Erythroblast (primary cell): Measurements from ENCODE around the gene RIT2.

Experiments
- DNase-seq, 2 experiments: peaks; one replicate each; lab custom pipeline; 2025; lab: John Stamatoyannopoulos, UW
- GATA1 ChIP-seq: IDR thresholded peaks from 2 replicates; pipeline ENCODE4 v1.6.1; 2011; ENCODE audit warnings: low read depth, mild to moderate bottlenecking, control low read depth, low read length, moderate library complexity
- POLR2A ChIP-seq: IDR thresholded peaks from 2 replicates; pipeline ENCODE4 v1.6.1; 2011; ENCODE audit warnings: mild to moderate bottlenecking, low read length

The RIT2 gene

DNA sequence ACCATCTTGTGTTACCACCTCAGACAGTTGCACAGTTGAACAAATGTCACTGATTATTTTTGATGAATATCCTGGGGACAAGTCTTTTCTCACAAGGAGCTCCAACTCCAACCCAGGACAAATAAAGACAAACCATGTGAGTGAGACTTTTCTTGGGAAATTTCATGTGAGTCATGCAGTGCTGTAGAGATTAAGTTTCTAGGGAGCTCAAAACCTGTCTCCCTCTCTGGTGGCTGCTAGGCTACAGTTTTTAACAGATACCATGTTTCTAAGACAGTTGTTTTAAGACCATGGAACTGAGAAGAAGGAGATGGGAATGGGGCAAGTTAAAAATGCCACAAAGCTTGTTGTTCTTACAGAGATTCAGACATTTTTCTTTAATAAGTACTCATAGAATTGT, 255.5 kb downstream of the RIT2 start:
- DNase-seq = no peak
- no peak for TF ChIP-seq GATA1
- TF ChIP-seq POLR2A = no peak

DNA sequence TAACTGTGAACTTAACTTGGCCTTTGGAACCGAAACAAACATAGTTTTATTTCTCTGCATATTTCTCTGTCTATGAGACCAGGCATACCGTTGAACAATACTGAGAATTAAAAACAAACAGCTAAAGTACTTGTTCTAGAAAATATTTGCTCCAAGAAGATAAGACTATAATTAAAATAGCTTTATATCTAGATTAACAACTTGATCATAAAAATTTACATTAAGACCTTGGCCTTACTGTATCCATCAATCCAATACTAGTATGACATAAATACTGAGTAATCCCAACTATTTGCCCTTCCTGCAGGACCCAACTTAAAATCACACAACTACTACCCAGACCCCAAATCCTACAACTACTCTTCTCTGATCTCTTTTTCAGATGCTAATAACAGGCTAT, 260.9 kb downstream of the RIT2 start:
- no peak for DNase-seq

DNA sequence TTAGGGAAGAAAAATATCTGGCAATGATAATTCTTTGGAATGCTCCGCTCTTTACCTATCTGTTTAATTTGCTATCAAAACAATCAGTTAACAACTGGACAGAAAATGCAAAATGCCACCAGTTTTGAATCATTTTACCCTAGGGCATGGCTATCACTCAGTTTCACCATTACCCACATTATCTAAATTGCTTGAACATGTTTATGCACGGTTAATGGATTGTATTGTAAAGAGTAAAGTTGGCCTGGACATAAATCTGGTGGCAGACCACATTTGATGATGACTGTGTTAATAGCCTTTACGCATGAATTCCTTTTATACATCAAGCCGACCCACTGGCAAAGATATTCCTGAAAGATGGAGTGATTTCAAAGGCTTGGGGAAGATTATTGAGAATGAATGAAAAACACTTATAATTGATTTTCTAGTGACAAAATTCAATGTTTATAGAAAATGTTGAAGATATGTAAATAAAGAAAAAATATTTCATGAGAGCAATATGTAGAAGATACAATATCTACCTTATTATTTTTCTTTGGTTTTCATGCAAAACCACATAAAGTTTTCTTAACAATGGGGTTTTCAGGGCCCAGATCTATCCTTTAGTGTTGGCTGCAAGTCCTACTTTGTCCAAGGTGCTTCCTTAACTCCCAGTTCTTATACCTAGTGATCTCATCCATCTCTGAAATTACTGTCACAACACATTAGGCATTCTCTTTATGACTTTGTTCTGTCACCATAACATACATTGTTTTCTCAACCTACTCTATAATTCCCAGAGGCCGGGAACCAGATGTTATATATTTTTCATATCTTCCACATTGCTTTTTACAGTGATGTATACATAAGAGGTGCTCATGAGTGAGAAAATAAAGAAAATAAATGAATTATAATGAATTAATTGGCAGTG, 265.1 kb downstream of the RIT2 start:
- no peak for DNase-seq
- TF ChIP-seq POLR2A (no peak), GATA1 (no peak)

More for the DNA sequence above, 260.9 kb downstream of the RIT2 start:
- no peak for TF ChIP-seq GATA1
- TF ChIP-seq POLR2A = no peak

DNA sequence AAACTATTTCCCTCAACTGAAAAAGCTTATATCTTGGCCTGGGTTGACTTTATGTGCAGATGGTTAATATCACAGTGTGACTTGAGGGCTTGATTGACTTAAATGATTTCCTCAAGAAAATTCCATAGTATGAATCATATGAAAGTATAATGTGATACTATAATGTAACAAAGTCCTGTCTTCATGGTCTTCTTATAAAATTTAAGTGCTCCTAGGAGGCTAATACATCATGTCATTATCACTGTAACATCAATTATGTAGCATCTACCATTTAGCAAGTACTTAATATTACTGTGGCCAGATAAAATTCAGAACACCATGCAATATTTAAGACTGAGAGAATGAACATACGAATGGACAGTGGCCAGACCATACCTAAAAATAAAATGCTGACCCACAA, 276.1 kb downstream of the RIT2 start:
- TF ChIP-seq GATA1 (no peak), POLR2A (no peak)
- DNase-seq = no peak

DNA sequence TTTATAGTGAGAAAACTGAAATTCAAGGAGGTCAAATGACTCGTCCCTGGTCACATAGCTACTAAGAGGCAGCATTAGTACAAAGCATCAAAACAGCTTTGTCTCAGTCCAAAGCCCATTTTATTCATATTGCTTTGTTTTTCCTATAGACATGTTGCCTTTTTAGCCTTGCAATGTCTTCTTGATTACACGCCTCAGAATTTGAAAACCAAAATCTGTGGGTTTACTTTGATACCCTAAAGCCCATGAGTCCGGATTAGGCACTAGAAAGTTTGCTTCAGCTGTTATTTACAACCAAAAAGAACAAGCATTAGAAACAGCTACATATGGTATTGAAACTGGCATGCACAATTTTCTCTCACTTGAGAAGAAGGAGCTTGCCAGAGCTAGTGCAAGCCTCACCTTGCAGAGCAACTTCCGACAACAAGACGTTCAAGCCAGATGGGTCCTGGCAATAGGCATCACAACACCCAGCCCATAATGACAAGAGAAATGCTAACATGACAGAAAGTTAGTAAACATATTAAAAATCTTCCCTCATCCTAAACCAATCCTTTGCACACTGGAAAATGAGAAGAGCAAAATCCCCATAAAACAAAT, 276.8 kb downstream of the RIT2 start:
- no peak for DNase-seq

DNA sequence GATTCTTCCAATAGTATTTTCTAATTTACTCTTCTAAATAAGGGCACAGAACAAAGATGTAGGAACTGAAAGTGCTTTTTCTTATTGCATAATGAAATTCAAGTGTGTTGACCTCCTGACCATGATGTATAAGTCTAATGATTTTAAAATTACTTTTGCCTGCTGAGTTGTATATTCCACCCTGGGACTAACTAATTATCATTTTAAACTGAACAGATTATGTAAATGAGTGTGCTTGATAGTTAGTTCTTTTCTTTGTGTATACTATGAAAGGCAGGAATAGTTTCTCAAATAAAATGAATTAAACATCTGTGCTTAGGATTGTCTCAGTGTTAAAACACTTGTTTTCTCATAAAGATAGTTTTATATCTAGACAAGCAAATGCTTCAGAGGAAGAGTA, 284.5 kb downstream of the RIT2 start:
- no peak for TF ChIP-seq GATA1
- DNase-seq = no peak

More for the DNA sequence above, 276.8 kb downstream of the RIT2 start:
- TF ChIP-seq POLR2A = no peak
- TF ChIP-seq GATA1 = no peak

DNA sequence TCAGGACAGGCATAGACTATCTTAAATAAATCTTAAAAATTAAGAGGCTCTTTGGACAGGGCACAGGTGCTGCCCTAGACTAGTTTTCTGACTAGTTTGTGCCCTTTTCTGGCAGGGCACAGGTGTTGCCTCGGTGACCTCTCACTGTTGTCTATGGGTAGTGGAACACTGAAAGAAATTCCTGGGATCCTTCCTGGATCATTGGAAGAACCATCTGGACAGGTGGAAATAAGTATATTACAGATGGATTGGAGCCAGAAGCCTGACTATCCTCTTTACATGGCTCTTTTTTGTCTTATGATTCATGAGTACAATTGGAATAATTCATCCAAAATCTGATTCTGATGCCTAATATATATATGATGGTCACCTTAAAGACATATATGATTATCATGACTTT, 286.6 kb downstream of the RIT2 start:
- no peak for DNase-seq
- TF ChIP-seq POLR2A (no peak), GATA1 (no peak)

DNA sequence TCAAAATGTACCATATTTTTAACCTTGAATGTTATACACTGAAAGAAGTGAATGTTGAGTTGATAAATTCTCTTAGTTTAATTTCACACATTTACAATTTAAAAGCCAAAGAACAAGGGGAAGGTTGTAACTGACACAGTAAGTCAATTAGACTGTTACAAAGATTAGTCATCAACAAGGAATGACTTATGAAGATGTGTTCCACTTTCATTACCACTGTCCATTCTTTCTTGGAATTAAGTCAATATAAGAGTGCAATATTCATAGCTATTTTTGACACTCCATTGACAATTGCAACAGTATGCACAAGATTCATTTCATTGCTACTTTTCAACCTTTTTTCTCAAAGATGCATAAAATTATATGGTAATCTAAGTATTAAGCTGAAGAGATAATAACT, 291.3 kb downstream of the RIT2 start:
- no peak for TF ChIP-seq POLR2A
- no peak for TF ChIP-seq GATA1
- no peak for DNase-seq

DNA sequence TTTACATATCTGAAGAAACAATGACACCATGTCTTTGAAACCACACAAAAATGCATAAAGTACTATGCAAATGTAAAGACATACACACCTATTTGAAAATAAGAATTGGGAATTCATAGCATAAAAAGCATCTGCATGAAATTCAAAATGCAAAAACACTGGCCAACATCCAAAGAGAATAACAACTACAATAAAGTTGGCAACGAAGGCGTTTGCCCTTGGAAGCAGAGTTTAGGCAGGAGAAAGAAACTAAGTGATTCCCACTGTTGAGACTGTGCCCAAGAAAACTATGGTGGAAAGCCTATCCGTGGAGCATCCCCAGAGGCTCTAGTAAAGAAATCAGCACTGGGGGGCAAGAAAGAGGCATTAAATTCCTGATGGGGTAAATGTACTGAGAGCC, 292.8 kb downstream of the RIT2 start:
- DNase-seq = no peak
- no peak for TF ChIP-seq POLR2A
- TF ChIP-seq GATA1 = no peak

DNA sequence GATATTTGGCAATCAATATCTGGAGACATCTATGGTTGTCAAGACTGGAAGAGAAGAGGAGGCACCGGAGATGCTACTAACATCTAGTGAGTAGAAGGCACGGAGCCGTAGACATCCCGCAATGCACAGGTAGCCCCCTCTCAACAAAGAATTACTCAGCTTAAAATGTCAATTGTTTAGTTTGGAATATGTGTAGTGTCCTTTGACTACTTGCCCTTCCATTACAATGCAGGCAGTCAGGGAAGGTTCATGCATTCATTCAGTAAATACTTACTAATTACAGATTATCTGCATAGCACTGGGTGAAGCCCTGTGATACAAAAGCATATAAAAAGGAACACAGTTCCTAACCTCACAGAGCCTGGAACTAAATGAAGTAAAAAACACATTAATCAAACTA, 294.0 kb downstream of the RIT2 start:
- TF ChIP-seq POLR2A = no peak
- no peak for TF ChIP-seq GATA1
- DNase-seq = no peak

DNA sequence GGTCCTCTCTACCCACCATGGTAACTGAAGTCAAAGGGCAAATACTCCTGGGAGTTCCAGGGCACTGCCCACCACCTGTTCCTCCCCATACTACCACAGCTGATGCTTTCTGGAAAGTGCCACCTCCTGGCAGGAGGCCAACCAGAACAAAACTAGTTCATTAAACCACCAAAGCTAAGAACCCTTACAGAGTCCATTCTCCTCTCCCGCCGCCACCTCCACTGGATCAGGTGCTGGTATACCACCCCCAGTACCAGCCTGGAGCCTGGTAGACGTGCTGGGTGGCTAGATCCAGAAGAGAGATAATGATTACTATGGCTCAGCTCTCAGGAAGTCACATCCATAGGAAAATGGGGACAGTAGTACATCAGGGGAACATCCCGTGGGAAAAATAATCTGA, 300.9 kb downstream of the RIT2 start:
- no peak for DNase-seq
- TF ChIP-seq GATA1 (no peak), POLR2A (no peak)

DNA sequence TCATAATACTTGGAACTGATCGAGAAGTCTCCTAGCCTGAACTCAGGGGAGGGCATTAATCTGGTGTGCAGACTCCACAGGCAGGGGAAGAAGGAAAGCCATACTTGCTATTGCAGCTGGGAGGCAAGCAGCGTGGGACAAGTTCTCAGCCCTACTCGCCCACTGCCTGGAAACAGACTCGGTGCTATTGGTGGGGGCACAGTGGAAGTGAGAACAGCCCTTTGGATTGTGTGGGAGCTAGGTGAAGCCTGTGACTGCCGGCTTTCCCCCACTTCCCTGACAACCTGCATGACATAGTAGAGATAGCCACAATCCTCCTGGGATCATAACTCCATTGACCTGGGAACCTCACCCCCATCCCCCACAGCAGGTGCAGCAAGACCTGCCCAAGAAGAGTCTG, 301.3 kb downstream of the RIT2 start:
- DNase-seq = no peak
- TF ChIP-seq GATA1 = no peak
- no peak for TF ChIP-seq POLR2A

DNA sequence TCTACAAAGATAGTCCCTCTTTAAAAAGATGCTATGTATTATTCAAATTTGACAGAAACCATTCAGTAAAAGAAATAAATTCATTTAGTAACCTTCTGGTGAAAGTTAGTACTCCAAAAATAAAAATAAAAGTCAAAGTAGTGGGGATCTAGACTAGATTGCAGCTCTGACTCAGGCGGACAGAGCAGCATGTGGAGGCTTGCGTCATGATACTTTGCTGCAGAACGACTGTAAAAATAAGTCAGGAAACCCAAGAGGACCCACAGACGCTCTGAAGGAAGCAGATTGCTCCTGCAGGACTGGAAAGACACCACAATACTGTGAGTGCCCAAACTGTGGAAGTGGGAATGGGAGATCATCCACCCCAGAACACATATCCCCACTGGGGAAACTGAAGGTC, 301.9 kb downstream of the RIT2 start:
- TF ChIP-seq GATA1 (no peak), POLR2A (no peak)
- DNase-seq = no peak

DNA sequence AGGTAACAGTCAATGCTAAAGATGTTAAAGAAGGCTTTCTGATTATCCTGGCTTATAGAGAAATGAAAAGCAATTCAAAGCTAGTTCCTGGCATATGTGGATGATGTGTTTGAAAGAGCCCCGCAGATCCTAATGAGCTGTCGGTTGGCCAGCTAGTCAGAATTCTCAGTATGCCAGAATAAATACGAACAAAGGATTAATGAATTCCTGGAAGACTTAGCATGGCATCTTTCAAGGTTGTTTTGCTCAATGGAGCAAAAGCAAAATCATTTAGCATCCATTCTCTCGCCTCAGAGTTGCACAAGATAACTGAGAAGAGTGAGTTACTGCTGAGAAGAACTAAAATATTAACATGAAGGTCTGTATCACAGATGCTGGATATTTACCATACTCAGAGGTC, 307.6 kb downstream of the RIT2 start:
- TF ChIP-seq POLR2A = no peak
- no peak for TF ChIP-seq GATA1
- no peak for DNase-seq
